Breast epithelium (tissue), 4 donors: ENCODE data around the gene CHST9. TPM values are rescaled to one million over a fixed set of nuclear protein-coding genes. Genes with fewer than 3 reads are reported as not detected.
"Not testable (repeated sequence)": the region's sequence is repeated elsewhere in the genome, so short reads cannot be mapped to it uniquely, and the experiment has no call there.

Experiments used
- DNase-seq, 2 donors: peaks; one replicate each; pipeline ENCODE4 v3.0.0-alpha.2; 2019; ENCODE audit warnings: low spot score in 2 of 2
- H3K27ac ChIP-seq, 2 donors: fragments of 200-600 bp; sonication (generic) in 1 of 2; one replicate each; pipeline ENCODE4 v1.5.1; 2016 to 2019; ENCODE audit warnings: mild to moderate bottlenecking in 1 of 2
- H3K27me3 ChIP-seq, 2 donors: fragments of 200-600 bp; sonication (generic) in 1 of 2; one replicate each; pipeline versions ENCODE4 v1.5.1 to v1.6.0; 2017 to 2019; ENCODE audit warnings: control low read depth in 1 of 2, mild to moderate bottlenecking in 1 of 2
- H3K36me3 ChIP-seq: fragments of 200-600 bp; one replicate; pipeline ENCODE4 v1.5.1; 2019
- H3K4me1 ChIP-seq, 2 donors: fragments of 200-600 bp; sonication (generic); one replicate each; pipeline ENCODE4 v1.5.1; 2016 to 2019; ENCODE audit warnings: control low read depth in 1 of 2
- H3K4me3 ChIP-seq, 3 donors: fragments of 200-600 bp; sonication (generic); 1 replicate in 2 of 3; 2 replicates in 1 of 3; pipeline ENCODE4 v1.5.1; 2016 to 2019; ENCODE audit warnings: mild to moderate bottlenecking in 3 of 3, moderate library complexity in 2 of 3
- H3K9me3 ChIP-seq, 2 donors: fragments of 200-600 bp; sonication (generic) in 1 of 2; one replicate each; pipeline ENCODE4 v1.5.1; 2016 to 2019; ENCODE audit warnings: control low read depth in 1 of 2
- CTCF ChIP-seq, 3 donors: fragments of 450-650 bp; IDR thresholded peaks; one replicate each; pipeline ENCODE4 v1.5.1; 2016 to 2017; ENCODE audit warnings: antibody characterized with exemption in 3 of 3, mild to moderate bottlenecking in 3 of 3, moderate library complexity in 3 of 3
- POLR2A ChIP-seq: fragments of 450-650 bp; IDR thresholded peaks from one replicate; pipeline ENCODE4 v1.6.1; 2016; ENCODE audit warnings: antibody characterized with exemption, mild to moderate bottlenecking, moderate library complexity
- POLR2AphosphoS5 ChIP-seq, 3 donors: sonication (generic); formaldehyde crosslinking; IDR thresholded peaks; one replicate each; pipeline ENCODE4 v1.6.1; 2017; ENCODE audit warnings: antibody characterized with exemption in 3 of 3
- intact Hi-C: fragments of 100-400 bp; cut with DNase I; formaldehyde crosslinking; loops from one replicate; pipeline ENCODE4 v1.15.1; 2023; ENCODE audit warnings: low total_unique reads
- total RNA-seq, 3 donors: library from RNA; depleted of rRNA; stranded (reverse); fragments of >200 nt; gene quantifications; one replicate each; pipeline ENCODE4 v1.1.0, GENCODE V29; 2016

Gene CHST9
- total RNA-seq: 1 to 10 TPM in 2 of 3 donors, not detected in 1; 1.6 to 8.5 TPM

GRCh38 chr18:27185025-27185763 lies at the start of gene CHST9:
CHST9 (minus strand) TSS chr18:27185308; CDS start chr18:27142809, 42,499 bp downstream.
- peaks cover 0 to 10% of the 10 kb centered on the region in 2 donors for H3K27me3 ChIP-seq
- no peak for TF ChIP-seq CTCF (IDR thresholded peaks at IDR 0.05)
- H3K4me1 ChIP-seq: no peaks in the 10 kb centered on the region
- intact Hi-C loops: no loop called here
- no peaks in the 10 kb centered on the region for H3K9me3 ChIP-seq
- peak within 1 kb of the TSS; percentile 10 to 43 for H3K27ac ChIP-seq
- no peak for DNase-seq
- H3K36me3 ChIP-seq: no peaks in the 10 kb centered on the region
- H3K4me3 ChIP-seq: peak within 1 kb of the TSS; percentile 18 to 72 (median 66)

GRCh38 chr18:27232355-27232754 lies 47.2 kb upstream of the CHST9 start:
- not testable (repeated sequence) for H3K27ac ChIP-seq, H3K4me3 ChIP-seq, H3K9me3 ChIP-seq, H3K4me1 ChIP-seq, H3K36me3 ChIP-seq, DNase-seq, H3K27me3 ChIP-seq
- intact Hi-C loops: loop anchor here (10.0 kb wide), 1 partner anchor 578 kb away; no protein-coding TSS in a partner anchor

- peak overlapping the region in 1 of 2 donors; percentile 55 for H3K27ac ChIP-seq
- H3K36me3 ChIP-seq, H3K4me3 ChIP-seq, DNase-seq, H3K27me3 ChIP-seq, H3K9me3 ChIP-seq, H3K4me1 ChIP-seq: not testable (repeated sequence)
- intact Hi-C loops: loop anchor here (10.0 kb wide), 1 partner anchor 577 kb away; no protein-coding TSS in a partner anchor
Observed at GRCh38 chr18:27231671-27232070, 46.6 kb upstream of the CHST9 start.

GRCh38 chr18:27231221-27231620 lies 46.1 kb upstream of the CHST9 start:
- DNase-seq, H3K36me3 ChIP-seq, H3K4me1 ChIP-seq, H3K4me3 ChIP-seq, H3K9me3 ChIP-seq, H3K27me3 ChIP-seq: not testable (repeated sequence)
- intact Hi-C loops: loop anchor here (10.0 kb wide), 1 partner anchor 576 kb away; no protein-coding TSS in a partner anchor
- H3K27ac ChIP-seq: peak overlapping the region in 1 of 2 donors; percentile 55

GRCh38 chr18:27227721-27228120 lies 42.6 kb upstream of the CHST9 start:
- Histone ChIP-seq H3K36me3 (no peaks in the 10 kb centered on the region), H3K27me3 (no peaks in the 10 kb centered on the region), H3K27ac (peak overlapping the region in 1 of 2 donors; percentile 62), H3K9me3 (no peaks in the 10 kb centered on the region), H3K4me1 (no peaks in the 10 kb centered on the region), H3K4me3 (no peak overlapping the region)
- intact Hi-C loops: no loop called here
- DNase-seq: no peak
- no peak for TF ChIP-seq CTCF (IDR thresholded peaks at IDR 0.05)
- TF ChIP-seq POLR2AphosphoS5 (IDR thresholded peaks at IDR 0.05): no peak
- TF ChIP-seq POLR2A: no peak

GRCh38 chr18:27226556-27227075 lies 41.5 kb upstream of the CHST9 start:
- intact Hi-C loops: no loop called here
- no peaks in the 10 kb centered on the region for H3K27me3 ChIP-seq

More at GRCh38 chr18:27226556-27227075, 41.5 kb upstream of the CHST9 start:
- Histone ChIP-seq H3K36me3 (no peaks in the 10 kb centered on the region), H3K4me3 (peak overlapping the region in 1 of 3 donors; percentile 35), H3K4me1 (no peaks in the 10 kb centered on the region), H3K9me3 (no peaks in the 10 kb centered on the region), H3K27ac (peak overlapping the region; percentile 62 to 78)
- no peak for DNase-seq
- no peak for TF ChIP-seq POLR2AphosphoS5 (IDR thresholded peaks at IDR 0.05)
- TF ChIP-seq CTCF (IDR thresholded peaks at IDR 0.05): no peak
- TF ChIP-seq POLR2A: no peak
